ENCODE measurements around the gene WDR43. TPM values are rescaled to one million over a fixed set of nuclear protein-coding genes. Genes with fewer than 3 reads are reported as not detected.

The WDR43 gene
- total RNA-seq = 49.7 and 57.3 TPM in 2 replicates

- peak; percentile 91 for DNase-seq (ENCODE audit: extremely low read depth, low read depth, low spot score)
Measured at GRCh38 chr2:28894470-28895188, at the start of gene WDR43. TSS of gene WDR43 (plus strand) at chr2:28894667. CDS start at chr2:28894699, 32 bp downstream.

GRCh38 chr2:28855193-28855592 is 39.3 kb upstream of the WDR43 start:
- DNase-seq (ENCODE audit: extremely low read depth, low read depth, low spot score) = no peak

GRCh38 chr2:28855977-28856376 is 38.5 kb upstream of the WDR43 start:
- no peak for DNase-seq (ENCODE audit: extremely low read depth, low read depth, low spot score)

- no peak for DNase-seq (ENCODE audit: extremely low read depth, low read depth, low spot score)
Measured at GRCh38 chr2:28868611-28869010, 25.9 kb upstream of the WDR43 start.

- peak; percentile 2 for DNase-seq (ENCODE audit: extremely low read depth, low read depth, low spot score)
Measured at GRCh38 chr2:28869494-28870145, 24.8 kb upstream of the WDR43 start.

GRCh38 chr2:28870146-28870891 is 24.1 kb upstream of the WDR43 start, which contains the start of gene TRMT61B:
TSS of gene TRMT61B (minus strand) at chr2:28870309. CDS start at chr2:28870277, 32 bp downstream.
- peak; percentile 68 for DNase-seq (ENCODE audit: extremely low read depth, low read depth, low spot score)

GRCh38 chr2:28871620-28872019 is 22.8 kb upstream of the WDR43 start:
- no peak for DNase-seq (ENCODE audit: extremely low read depth, low read depth, low spot score)

GRCh38 chr2:28880193-28880592 is 14.3 kb upstream of the WDR43 start:
- DNase-seq (ENCODE audit: extremely low read depth, low read depth, low spot score) = no peak

- no peak for DNase-seq (ENCODE audit: extremely low read depth, low read depth, low spot score)
Measured at GRCh38 chr2:28893488-28893887, 979 bp upstream of the WDR43 start.

GRCh38 chr2:28895189-28895893 is 874 bp downstream of the WDR43 start:
- DNase-seq (ENCODE audit: extremely low read depth, low read depth, low spot score) = peak; percentile 25

GRCh38 chr2:28896906-28897305 is 2.4 kb downstream of the WDR43 start:
- DNase-seq (ENCODE audit: extremely low read depth, low read depth, low spot score) = no peak

GRCh38 chr2:28898048-28898447 is 3.6 kb downstream of the WDR43 start:
- no peak for DNase-seq (ENCODE audit: extremely low read depth, low read depth, low spot score)

GRCh38 chr2:28901202-28901601 is 6.7 kb downstream of the WDR43 start:
- DNase-seq (ENCODE audit: extremely low read depth, low read depth, low spot score) = no peak

- no peak for DNase-seq (ENCODE audit: extremely low read depth, low read depth, low spot score)
Measured at GRCh38 chr2:28901841-28902240, 7.4 kb downstream of the WDR43 start.

- no peak for DNase-seq (ENCODE audit: extremely low read depth, low read depth, low spot score)
Measured at GRCh38 chr2:28902584-28902983, 8.1 kb downstream of the WDR43 start.

- DNase-seq (ENCODE audit: extremely low read depth, low read depth, low spot score) = no peak
Measured at GRCh38 chr2:28904295-28904694, 9.8 kb downstream of the WDR43 start.

GRCh38 chr2:28904802-28905457 is 10.5 kb downstream of the WDR43 start:
- DNase-seq (ENCODE audit: extremely low read depth, low read depth, low spot score) = no peak

GRCh38 chr2:28905533-28905932 is 11.1 kb downstream of the WDR43 start:
- DNase-seq (ENCODE audit: extremely low read depth, low read depth, low spot score) = no peak

GRCh38 chr2:28906376-28906775 is 11.9 kb downstream of the WDR43 start:
- no peak for DNase-seq (ENCODE audit: extremely low read depth, low read depth, low spot score)

- DNase-seq (ENCODE audit: extremely low read depth, low read depth, low spot score) = no peak
Measured at GRCh38 chr2:28906821-28907220, 12.4 kb downstream of the WDR43 start.
